ENCODE data around the gene ASIC4. TPM values are rescaled to one million over a fixed set of nuclear protein-coding genes. Genes with fewer than 3 reads are reported as not detected.

Gene ASIC4
- total and polyA plus RNA-seq, 9 of the 15 experiments (the other 6 are each of a cell fraction or from before 2014, with no cell fraction given), result 0.07 to 19.2 (median 4.8) TPM

DNA sequence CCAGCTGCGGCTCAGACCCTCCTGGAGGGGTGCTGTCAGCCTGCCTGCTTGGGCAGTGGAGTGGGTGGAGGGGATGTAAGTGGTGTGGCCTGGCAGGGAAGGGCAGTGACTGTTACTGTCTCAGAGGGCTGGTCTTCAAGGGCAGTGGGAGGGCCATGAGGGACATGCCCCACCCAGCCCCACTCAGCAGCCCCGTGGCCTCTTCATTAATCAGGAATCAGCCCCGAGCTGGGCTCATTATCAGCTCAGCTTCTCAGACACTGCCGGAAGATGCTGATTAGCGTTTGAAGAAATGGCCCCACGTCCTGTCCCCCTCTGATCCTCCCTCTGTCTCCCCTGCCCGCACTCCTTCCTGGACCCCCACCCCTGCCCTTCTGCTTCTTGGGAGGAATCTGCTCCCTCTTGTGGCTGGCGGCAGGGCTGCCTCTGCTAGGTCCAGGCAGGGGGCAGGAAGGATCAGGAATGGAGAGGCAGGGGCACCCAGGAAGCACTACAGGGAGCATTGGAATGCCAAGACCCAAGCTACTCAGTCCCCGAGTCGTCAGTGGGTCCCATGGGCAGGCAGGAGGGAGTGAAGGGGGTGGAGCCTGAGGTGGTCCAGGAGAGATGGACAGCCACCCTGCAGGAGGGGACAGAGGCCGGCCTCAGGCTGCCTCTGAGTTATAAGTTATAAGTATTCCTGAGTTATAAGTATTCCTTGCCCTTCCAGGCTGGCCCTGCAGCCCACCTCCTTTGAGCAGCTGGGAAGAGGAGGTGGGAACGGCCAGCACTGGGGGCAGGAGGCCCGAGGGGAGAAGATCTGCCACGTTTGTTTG, 7.0 kb downstream of the ASIC4 start:
- H3K27me3 ChIP-seq (ENCODE audit: control insufficient read depth in 2 of 2, insufficient read depth in 2 of 2, low read length in 2 of 2), result no peaks in the 10 kb centered on the region
- H2AFZ ChIP-seq (ENCODE audit: low read depth, low read length), result peak overlapping the region; percentile 38; the same call in 1 of the 2 replicates
- H3K79me2 ChIP-seq (ENCODE audit: control insufficient read depth, insufficient read depth, low read length), result peaks cover 80% of the 10 kb centered on the region
- H4K20me1 ChIP-seq (replicated peaks; ENCODE audit: control insufficient read depth, insufficient read depth, low read length), result no peaks in the 10 kb centered on the region
- no TSS peak for BruUV-seq (replicated peaks)
- POLR2A ChIA-PET, result interaction anchor here (0.6 to 1.3 kb wide), 3 partner anchors 11 to 325 kb away, joined by 3 read pairs; no protein-coding TSS in a partner anchor
- H3K36me3 ChIP-seq (ENCODE audit: control insufficient read depth, insufficient read depth, low read length), result peaks cover 29% of the 10 kb centered on the region; the same call in 2 of the 3 replicates
- intact Hi-C loops (cut with micrococcal nuclease), result loop anchor here (1.0 to 2.0 kb wide), 3 partner anchors 11 to 26 kb away; partner anchors contain the start of gene GMPPA
- FAIRE-seq (peak; percentile 87), ATAC-seq (peak; percentile 74), DNase-seq (ENCODE audit: extremely low read depth in 1 of 4, low spot score in 3 of 4) (peak; percentile 70 to 93 (median 84))
- WGBS (ENCODE audit: insufficient coverage, low coverage, missing lambda C conversion rate), result 1% methylated on average over 11 of the region's 14 CpGs
- peaks cover 3% of the 10 kb centered on the region for H3K9me1 ChIP-seq (ENCODE audit: control insufficient read depth, insufficient read depth, low read length)
- peaks cover 73 to 88% of the 10 kb centered on the region in 2 experiments for H3K4me1 ChIP-seq (replicated peaks in 1 of 2; ENCODE audit: control insufficient read depth in 2 of 2, insufficient read depth in 2 of 2, low read length in 2 of 2)
- peak overlapping the region; percentile 89 for H3K27ac ChIP-seq (ENCODE audit: extremely low read depth, low read depth, low read length)
- H3K4me3 ChIP-seq, result no peak overlapping the region; the same call in 1 of the 2 replicates
- H3K9ac ChIP-seq (ENCODE audit: insufficient read depth in 1 of 2, low read depth in 2 of 2, low read length in 2 of 2), result peak overlapping the region; percentile 60 to 78
- no peaks in the 10 kb centered on the region for H3K9me3 ChIP-seq (replicated peaks; ENCODE audit: control insufficient read depth, insufficient read depth, low read depth, low read length)
- in situ Hi-C loops (cut with MboI), result loop anchor here (10.0 kb wide), 1 partner anchor 46 kb away; no protein-coding TSS in a partner anchor
- CTCF ChIA-PET (ENCODE audit: low intra/inter-chr PET ratio), result interaction anchor here (1.4 kb wide), 1 partner anchor 62 kb away, joined by 7 read pairs; no protein-coding TSS in a partner anchor
- H3K4me2 ChIP-seq (ENCODE audit: insufficient read depth, low read length), result peak overlapping the region; percentile 75
- TF ChIP-seq SNIP1 (IDR thresholded peaks at IDR 0.05; ENCODE audit: low read depth), result no peak
- TF ChIP-seq, protein P1, sequence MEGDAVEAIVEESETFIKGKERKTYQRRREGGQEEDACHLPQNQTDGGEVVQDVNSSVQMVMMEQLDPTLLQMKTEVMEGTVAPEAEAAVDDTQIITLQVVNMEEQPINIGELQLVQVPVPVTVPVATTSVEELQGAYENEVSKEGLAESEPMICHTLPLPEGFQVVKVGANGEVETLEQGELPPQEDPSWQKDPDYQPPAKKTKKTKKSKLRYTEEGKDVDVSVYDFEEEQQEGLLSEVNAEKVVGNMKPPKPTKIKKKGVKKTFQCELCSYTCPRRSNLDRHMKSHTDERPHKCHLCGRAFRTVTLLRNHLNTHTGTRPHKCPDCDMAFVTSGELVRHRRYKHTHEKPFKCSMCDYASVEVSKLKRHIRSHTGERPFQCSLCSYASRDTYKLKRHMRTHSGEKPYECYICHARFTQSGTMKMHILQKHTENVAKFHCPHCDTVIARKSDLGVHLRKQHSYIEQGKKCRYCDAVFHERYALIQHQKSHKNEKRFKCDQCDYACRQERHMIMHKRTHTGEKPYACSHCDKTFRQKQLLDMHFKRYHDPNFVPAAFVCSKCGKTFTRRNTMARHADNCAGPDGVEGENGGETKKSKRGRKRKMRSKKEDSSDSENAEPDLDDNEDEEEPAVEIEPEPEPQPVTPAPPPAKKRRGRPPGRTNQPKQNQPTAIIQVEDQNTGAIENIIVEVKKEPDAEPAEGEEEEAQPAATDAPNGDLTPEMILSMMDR (IDR thresholded peaks at IDR 0.05 in 2 of 3, conservative IDR thresholded peaks at IDR 0.05 in 1 of 3; ENCODE audit: insufficient read depth in 2 of 3, low read depth in 1 of 3, low read length in 3 of 3), result peak; percentile 76 to 88 (median 79)
- TF ChIP-seq MYBL2 (IDR thresholded peaks at IDR 0.05; ENCODE audit: low read depth), result no peak
- no peak for TF ChIP-seq MYBL2 (CRISPR knock-in tag; IDR thresholded peaks at IDR 0.05; ENCODE audit: borderline replicate concordance)
- peak; percentile 55 for TF ChIP-seq ZFP36 (IDR thresholded peaks at IDR 0.05; ENCODE audit: low read depth, low read length, partially characterized antibody)
- TF ChIP-seq ZNF717 (CRISPR knock-in tag; IDR thresholded peaks at IDR 0.05), result no peak
- peak; percentile 43; the same call in 1 of the 2 replicates for TF ChIP-seq PML (IDR thresholded peaks at IDR 0.05; ENCODE audit: low read length)
- TF ChIP-seq ZNF253 (CRISPR knock-in tag; conservative IDR thresholded peaks at IDR 0.05), result no peak
- peak; percentile 76 for TF ChIP-seq DACH1 (IDR thresholded peaks at IDR 0.05; ENCODE audit: partially characterized antibody)
- TF ChIP-seq HDAC1 (IDR thresholded peaks at IDR 0.05), result peak in 1 of 2 experiments; percentile 64; a peak in 2 of 4 replicates
- TF ChIP-seq NBN (IDR thresholded peaks at IDR 0.05; ENCODE audit: low read depth), result peak; percentile 66; the same call in 1 of the 2 replicates
- no peak for TF ChIP-seq U2AF2 (optimal IDR thresholded peaks at IDR 0.05; ENCODE audit: low read depth, low read length)
- TF ChIP-seq ZNF239 (CRISPR knock-in tag; IDR thresholded peaks at IDR 0.05), result no peak
- TF ChIP-seq, protein P2, sequence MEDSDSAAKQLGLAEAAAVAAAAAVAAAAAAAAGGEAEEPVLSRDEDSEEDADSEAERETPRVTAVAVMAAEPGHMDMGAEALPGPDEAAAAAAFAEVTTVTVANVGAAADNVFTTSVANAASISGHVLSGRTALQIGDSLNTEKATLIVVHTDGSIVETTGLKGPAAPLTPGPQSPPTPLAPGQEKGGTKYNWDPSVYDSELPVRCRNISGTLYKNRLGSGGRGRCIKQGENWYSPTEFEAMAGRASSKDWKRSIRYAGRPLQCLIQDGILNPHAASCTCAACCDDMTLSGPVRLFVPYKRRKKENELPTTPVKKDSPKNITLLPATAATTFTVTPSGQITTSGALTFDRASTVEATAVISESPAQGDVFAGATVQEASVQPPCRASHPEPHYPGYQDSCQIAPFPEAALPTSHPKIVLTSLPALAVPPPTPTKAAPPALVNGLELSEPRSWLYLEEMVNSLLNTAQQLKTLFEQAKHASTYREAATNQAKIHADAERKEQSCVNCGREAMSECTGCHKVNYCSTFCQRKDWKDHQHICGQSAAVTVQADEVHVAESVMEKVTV (CRISPR knock-in tag; IDR thresholded peaks at IDR 0.05), result peak; percentile 45; the same call in 1 of the 2 replicates
- no peak for TF ChIP-seq HNRNPH1 (optimal IDR thresholded peaks at IDR 0.05; ENCODE audit: low read depth, low read length)
- TF ChIP-seq COPS2 (conservative IDR thresholded peaks at IDR 0.05), result no peak
- peak in 1 of 2 experiments; percentile 80; a peak in 2 of 4 replicates for TF ChIP-seq RCOR1 (IDR thresholded peaks at IDR 0.05; ENCODE audit: borderline replicate concordance in 1 of 2, low read depth in 2 of 2, low read length in 2 of 2)
- no peak for TF ChIP-seq ZC3H8 (IDR thresholded peaks at IDR 0.05)

Data from K562 (cell line).